ENCODE results near the gene HELZ. TPM values are rescaled to one million over a fixed set of nuclear protein-coding genes. Genes with fewer than 3 reads are reported as not detected.

Gene HELZ
- total RNA-seq, 1 donor from 2014 or later, result 72.5 TPM

DNA sequence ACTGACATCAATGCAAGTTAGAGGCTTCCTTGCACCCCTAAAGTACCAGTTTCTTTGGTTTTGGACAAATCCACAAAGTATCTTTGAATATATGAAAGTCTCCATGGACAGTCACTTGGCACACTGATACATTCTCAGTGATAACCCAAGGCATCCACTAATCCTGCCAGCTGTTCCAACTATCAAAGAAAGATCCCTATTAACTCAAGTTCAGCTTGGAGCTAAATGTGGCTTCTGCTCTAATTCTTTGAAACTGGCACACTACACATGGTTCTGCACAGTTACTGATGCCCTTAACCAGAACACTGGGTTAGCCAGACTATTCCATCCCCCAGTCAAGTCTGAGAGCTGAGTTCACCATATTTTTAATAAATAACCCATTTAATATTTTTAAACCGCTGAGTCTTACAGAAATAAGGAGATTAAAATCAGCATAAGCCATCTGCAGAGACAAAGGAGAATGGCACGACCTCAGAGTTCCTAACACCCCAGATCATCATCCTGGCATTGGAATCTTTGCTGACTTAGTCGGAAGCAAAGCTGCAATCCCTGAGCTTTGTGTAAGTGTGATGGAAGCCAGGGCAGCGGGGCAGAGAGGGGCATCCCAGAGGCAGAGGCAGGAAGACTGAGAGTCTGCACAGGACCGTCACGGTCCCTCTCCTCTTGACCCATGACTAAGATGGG lies 194.4 kb downstream of the HELZ start:
- no peak overlapping the region for H3K4me3 ChIP-seq
- H3K9me3 ChIP-seq, result peaks cover 10% of the 10 kb centered on the region
- no peaks in the 10 kb centered on the region for H3K4me1 ChIP-seq
- ATAC-seq, result no peak
- no peaks in the 10 kb centered on the region for H3K36me3 ChIP-seq
- DNase-seq, result no peak
- no peak overlapping the region for H3K27ac ChIP-seq
- no peaks in the 10 kb centered on the region for H3K27me3 ChIP-seq
- TF ChIP-seq, protein P1, sequence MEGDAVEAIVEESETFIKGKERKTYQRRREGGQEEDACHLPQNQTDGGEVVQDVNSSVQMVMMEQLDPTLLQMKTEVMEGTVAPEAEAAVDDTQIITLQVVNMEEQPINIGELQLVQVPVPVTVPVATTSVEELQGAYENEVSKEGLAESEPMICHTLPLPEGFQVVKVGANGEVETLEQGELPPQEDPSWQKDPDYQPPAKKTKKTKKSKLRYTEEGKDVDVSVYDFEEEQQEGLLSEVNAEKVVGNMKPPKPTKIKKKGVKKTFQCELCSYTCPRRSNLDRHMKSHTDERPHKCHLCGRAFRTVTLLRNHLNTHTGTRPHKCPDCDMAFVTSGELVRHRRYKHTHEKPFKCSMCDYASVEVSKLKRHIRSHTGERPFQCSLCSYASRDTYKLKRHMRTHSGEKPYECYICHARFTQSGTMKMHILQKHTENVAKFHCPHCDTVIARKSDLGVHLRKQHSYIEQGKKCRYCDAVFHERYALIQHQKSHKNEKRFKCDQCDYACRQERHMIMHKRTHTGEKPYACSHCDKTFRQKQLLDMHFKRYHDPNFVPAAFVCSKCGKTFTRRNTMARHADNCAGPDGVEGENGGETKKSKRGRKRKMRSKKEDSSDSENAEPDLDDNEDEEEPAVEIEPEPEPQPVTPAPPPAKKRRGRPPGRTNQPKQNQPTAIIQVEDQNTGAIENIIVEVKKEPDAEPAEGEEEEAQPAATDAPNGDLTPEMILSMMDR (IDR thresholded peaks at IDR 0.05), result no peak
- intact Hi-C loops (cut with DNase I), result no loop called here

DNA sequence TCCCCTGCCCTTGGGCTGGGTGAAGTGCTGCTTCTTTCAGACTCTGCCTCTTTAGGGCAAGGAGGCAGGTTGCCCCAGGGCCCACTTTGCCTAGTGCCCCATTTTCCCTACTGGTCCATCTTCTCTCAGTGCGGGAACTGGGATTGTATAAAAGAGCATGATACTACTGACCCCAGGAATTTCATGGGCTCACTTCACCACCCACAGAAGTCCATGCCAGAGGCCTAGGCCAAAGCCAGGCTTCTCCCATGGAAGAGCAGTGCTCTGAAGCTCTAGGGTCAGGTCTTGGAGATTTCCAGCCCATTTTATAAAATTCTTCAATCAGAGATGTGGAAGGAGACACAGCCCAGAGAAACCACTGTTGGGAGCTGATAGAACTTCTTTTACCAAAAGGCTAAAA lies 194.9 kb downstream of the HELZ start:
- intact Hi-C loops (cut with DNase I), result no loop called here
- ATAC-seq (no peak), DNase-seq (no peak)
- H3K36me3 ChIP-seq, result no peaks in the 10 kb centered on the region
- H3K4me1 ChIP-seq, result no peaks in the 10 kb centered on the region
- TF ChIP-seq, protein P1 (IDR thresholded peaks at IDR 0.05), result no peak
- H3K9me3 ChIP-seq, result peaks cover 10% of the 10 kb centered on the region
- H3K27me3 ChIP-seq, result no peaks in the 10 kb centered on the region
- H3K27ac ChIP-seq, result no peak overlapping the region
- H3K4me3 ChIP-seq, result no peak overlapping the region

DNA sequence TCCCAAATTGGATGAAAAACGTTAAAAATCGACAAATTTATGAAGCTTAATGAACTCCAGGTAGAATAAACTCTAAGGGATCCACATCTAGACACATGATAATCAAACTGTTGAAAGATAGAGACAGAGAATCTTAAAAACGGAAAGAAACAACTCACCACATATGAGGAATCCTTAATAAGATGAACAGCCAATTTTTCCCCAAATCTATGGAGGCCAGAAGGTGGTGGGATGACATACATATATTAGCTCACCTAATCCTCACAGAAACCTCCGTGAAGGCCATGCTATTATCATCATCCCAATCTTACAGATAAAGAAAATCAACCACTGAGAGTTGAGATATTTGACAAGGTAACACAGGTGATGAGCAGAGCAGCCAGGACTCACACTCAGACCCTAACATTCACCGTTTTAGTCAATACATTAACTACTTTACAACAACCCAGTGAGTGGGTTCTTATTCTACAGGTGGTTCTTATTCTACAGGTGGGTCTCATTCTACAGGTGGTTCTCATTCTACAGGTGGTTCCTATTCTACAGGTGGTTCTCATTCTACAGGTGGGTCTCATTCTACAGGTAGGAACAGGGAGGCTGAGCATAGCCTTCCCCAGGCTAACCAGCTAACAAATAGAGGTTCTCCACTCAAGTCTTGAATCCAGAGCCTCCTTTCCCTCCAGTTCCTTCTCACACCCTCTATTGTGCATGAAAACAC lies 195.8 kb downstream of the HELZ start:
- H3K9me3 ChIP-seq, result peaks cover 10% of the 10 kb centered on the region
- H3K4me1 ChIP-seq, result no peaks in the 10 kb centered on the region
- no peak overlapping the region for H3K27ac ChIP-seq
- ATAC-seq (no peak), DNase-seq (no peak)
- H3K36me3 ChIP-seq, result no peaks in the 10 kb centered on the region
- intact Hi-C loops (cut with DNase I), result no loop called here
- no peak overlapping the region for H3K4me3 ChIP-seq
- TF ChIP-seq, protein P1 (IDR thresholded peaks at IDR 0.05), result no peak
- H3K27me3 ChIP-seq, result no peaks in the 10 kb centered on the region

DNA sequence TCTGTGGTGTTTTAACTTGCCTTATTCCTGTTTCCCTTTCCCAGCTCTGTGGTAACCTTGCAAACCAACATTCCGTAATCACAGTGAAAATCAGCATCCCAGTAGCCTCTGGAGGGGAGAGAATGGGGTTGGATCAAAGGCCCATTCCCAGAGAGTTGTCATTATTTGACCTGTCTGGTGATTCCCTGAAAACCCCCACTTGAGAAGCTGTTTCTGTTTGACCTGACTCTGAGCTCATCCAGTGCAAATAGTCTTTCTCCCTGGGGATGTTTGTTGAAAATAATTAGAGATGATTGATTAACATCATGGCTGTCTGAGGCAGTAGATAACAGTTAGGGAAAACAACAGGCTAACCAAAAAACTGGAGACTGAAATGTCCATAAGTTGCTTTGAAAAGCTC lies 197.6 kb downstream of the HELZ start:
- Histone ChIP-seq H3K9me3 (peaks cover 10% of the 10 kb centered on the region), H3K36me3 (no peaks in the 10 kb centered on the region), H3K4me1 (no peaks in the 10 kb centered on the region), H3K27me3 (no peaks in the 10 kb centered on the region), H3K4me3 (no peak overlapping the region), H3K27ac (no peak overlapping the region)
- TF ChIP-seq, protein P1 (IDR thresholded peaks at IDR 0.05), result no peak
- intact Hi-C loops (cut with DNase I), result no loop called here
- ATAC-seq (no peak), DNase-seq (no peak)

- no peak for ATAC-seq
- H3K4me1 ChIP-seq, result no peaks in the 10 kb centered on the region
- no peak for DNase-seq
- no peaks in the 10 kb centered on the region for H3K27me3 ChIP-seq
- peaks cover 10% of the 10 kb centered on the region for H3K9me3 ChIP-seq
- TF ChIP-seq, protein P1 (IDR thresholded peaks at IDR 0.05), result no peak
- H3K36me3 ChIP-seq, result no peaks in the 10 kb centered on the region
- H3K4me3 ChIP-seq, result no peak overlapping the region
- no peak overlapping the region for H3K27ac ChIP-seq
- intact Hi-C loops (cut with DNase I), result no loop called here
These were observed 198.6 kb downstream of the HELZ start for GRCh38 chr17:67046398-67046797.

Measured in upper lobe of right lung (tissue), 1 donor.